HFF-Myc (cell line): ENCODE measurements around the gene NOX3.

ENCODE experiments used
- DNase-seq: peaks from one replicate; pipeline ENCODE4 v3.0.0-alpha.2; 2011; ENCODE audit warnings: low read depth; ENCODE audit errors: extremely low read depth
- H3K4me3 ChIP-seq: replicated peaks from 2 replicates; pipeline ENCODE4 v1.5.1; 2011; ENCODE audit warnings: low read depth, mild to moderate bottlenecking, control low read depth, low read length
- TF ChIP-seq, protein P1 (sequence below): IDR thresholded peaks from 2 replicates; pipeline ENCODE4 v1.5.1; 2012; ENCODE audit warnings: mild to moderate bottlenecking, low read depth, low read length, control low read depth; ENCODE audit errors: missing control alignments

NOX3 gene

DNA sequence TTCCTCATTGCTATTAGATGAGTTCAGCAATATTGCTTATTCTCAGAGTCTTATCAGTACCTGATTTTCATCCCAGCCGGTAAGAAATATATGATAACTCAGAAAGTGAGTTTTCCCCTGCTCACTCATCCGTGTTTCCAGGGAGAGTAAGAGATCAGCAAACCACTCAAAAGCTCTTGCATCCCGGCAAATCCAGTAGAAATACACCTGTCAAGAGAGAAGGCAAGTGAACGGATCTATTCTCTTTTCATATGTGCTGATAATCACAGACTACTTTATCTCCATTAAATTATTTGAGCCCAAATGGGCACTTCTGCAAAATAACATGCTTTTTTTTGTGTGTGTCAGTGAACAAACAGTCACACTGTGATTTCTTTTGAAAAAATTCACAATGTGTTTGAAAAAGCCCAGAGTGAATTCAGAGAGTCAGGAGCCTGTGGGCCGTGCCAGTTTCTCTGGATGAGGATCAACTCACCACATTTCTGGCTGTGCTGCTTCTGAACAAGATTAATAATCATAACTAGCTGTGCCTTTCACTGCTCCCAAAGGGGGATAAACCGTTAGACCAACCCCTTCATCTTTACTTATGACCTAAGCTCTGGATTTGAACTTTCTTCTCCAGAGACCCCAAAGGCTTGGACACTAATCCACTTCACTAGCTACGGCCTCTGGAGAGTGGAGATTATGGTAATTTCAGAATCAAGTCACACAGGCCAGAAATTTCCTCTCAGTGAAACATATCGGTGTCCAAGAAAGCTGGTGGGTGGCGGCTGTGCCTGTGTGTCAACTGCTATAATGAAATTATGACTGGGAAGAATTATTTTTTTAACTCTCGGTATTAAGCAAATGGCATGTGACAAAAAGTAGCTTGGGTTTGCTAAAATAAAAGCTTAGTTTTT, 44.2 kb downstream of the NOX3 start:
- TF ChIP-seq, protein P1, sequence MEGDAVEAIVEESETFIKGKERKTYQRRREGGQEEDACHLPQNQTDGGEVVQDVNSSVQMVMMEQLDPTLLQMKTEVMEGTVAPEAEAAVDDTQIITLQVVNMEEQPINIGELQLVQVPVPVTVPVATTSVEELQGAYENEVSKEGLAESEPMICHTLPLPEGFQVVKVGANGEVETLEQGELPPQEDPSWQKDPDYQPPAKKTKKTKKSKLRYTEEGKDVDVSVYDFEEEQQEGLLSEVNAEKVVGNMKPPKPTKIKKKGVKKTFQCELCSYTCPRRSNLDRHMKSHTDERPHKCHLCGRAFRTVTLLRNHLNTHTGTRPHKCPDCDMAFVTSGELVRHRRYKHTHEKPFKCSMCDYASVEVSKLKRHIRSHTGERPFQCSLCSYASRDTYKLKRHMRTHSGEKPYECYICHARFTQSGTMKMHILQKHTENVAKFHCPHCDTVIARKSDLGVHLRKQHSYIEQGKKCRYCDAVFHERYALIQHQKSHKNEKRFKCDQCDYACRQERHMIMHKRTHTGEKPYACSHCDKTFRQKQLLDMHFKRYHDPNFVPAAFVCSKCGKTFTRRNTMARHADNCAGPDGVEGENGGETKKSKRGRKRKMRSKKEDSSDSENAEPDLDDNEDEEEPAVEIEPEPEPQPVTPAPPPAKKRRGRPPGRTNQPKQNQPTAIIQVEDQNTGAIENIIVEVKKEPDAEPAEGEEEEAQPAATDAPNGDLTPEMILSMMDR = no peak
- DNase-seq = no peak
- H3K4me3 ChIP-seq = no peak overlapping the region

DNA sequence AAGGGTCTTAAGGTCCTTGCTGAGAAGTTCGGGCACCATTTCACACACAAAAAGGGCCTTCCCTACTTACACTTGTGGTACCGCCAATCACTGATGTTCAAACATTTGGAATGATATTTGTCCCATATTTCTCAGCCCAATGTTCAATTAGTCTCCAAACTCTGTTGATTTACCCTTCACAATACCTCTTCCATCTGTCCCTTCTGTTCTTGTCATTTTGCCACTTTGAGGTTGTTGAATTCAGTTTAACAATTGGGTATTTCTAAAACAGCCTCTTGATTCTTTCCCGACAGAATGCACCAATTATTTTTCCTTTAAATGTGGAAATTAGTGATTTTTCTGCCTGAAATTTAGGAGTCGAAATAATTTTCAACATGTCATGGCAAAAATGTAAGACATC, 46.2 kb downstream of the NOX3 start:
- TF ChIP-seq, protein P1 = no peak
- DNase-seq = no peak
- no peak overlapping the region for H3K4me3 ChIP-seq

DNA sequence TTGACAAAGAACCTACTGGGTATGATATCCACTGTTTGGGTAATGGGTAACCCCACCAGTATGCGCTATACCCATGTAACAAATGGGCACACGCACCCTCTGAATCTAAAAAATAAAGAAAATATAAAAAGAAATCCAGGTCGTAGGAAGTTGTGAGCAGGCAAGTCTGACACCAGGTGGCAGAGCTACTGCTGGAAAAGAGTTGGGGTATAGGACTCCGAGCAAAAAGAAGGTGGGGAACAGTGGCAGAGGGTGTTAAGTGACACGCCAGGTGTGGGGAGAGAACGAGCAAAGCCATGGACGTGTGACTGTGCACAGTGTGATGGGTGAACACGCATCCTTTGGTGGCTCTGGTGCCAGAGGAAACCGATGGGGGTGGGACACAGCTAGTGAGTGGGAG, 46.7 kb downstream of the NOX3 start:
- DNase-seq = no peak
- TF ChIP-seq, protein P1 = no peak
- H3K4me3 ChIP-seq = no peak overlapping the region

DNA sequence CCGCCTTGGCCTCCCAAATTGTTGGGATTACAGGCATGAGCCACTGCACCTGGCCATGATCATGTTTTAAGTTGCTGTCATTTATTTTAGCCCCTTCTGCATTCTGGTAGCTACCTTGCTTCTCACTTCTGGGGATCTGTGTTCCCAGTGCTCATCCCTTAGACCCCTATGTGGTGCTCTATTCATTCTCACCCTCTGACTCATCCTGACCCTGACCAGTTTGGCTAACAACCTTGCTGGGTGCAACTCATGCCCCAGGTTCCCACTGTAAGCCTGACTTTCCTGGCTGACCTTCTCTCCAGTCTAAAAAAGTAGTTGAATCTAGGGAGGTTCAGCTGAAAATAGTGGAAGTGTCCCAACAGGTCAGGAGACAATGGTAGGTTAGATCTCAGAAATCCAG, 47.4 kb downstream of the NOX3 start:
- TF ChIP-seq, protein P1 = no peak
- H3K4me3 ChIP-seq = no peak overlapping the region
- DNase-seq = no peak

DNA sequence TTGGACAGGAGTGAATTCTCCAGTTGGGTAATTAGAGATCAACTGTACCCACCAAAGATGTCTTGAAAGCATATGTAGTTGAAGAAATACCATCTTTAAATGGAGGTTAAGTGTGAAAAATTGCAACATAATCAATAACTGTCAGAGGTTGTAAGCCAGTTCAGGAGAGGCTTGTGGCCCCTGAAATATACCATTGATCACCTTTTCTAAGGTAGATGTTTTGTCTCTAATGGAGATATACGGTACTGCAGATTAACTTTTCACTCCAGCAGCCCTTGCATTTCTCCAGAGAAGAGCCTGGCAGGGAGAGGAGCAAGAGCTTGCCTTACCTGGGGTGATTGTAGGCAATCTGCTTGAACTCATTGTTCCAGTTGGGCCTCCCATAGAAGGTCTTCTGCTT, 48.8 kb downstream of the NOX3 start:
- TF ChIP-seq, protein P1 = no peak
- no peak for DNase-seq
- no peak overlapping the region for H3K4me3 ChIP-seq

DNA sequence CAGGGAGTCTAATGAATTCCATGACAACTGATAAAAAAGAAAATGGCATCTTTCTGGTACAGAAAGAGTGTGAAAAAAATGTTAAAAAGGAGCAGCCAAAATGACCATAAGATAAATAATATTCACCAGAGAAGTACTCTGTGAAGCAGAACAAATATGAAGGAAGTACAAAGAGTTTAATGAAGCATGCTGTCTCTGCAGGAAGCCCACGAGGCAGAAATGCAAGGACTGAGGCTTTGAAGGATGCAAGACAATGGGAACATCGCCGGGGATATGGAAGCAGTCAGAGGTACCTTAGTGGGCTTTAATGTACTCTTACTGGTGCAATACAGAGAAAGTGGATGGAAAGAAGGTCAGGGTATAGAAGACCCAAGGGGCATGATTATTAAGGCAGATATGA, 50.7 kb downstream of the NOX3 start:
- DNase-seq = no peak
- no peak overlapping the region for H3K4me3 ChIP-seq
- TF ChIP-seq, protein P1 = no peak

DNA sequence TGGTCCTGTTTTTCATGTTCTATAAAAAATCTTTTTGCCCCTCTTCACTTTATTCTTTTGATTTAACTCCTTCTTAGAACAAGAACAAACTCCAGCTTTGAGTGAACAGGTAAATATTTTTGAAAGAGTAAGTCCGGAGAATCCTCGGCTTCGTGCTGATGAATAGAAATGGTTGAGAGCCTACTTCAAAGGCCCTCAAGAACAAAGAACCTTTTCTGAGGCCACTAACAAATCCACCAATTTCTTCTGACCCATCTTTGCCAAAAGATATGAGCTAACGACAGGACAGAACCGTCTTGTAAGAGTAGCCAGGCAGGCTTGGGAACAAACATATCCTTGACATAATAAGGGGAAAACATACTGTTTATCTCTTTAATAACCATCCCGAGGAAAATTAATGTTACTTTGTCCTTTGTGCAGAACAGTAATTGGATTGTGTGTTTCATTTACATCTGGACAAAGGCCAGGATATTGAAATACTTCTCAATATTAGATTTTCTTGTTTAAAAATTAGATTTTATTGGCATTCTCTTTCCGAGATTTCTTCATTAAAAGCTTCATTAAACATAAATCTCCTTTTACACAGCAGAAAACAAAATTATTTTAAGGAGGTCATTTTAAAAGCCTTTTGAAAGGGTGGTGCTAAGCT, 52.9 kb downstream of the NOX3 start:
- H3K4me3 ChIP-seq = no peak overlapping the region
- DNase-seq = no peak
- TF ChIP-seq, protein P1 = no peak
